OCI-LY1 (cell line): ENCODE data around the gene GSK3B.

Experiments
- EZH2 ChIP-seq: fragments of 200-600 bp; sonication (generic), shearing (Covaris generic); IDR thresholded peaks from 2 replicates; pipeline ENCODE4 v1.8.0; 2017; ENCODE audit warnings: borderline replicate concordance, mixed run types, mild to moderate bottlenecking, antibody characterized with exemption, low read length, moderate library complexity, mixed read lengths
- TF ChIP-seq, protein P1 (sequence below): fragments of 200-600 bp; sonication (generic), shearing (Covaris generic); IDR thresholded peaks from 2 replicates; pipeline ENCODE4 v1.5.1; 2017; ENCODE audit warnings: mild to moderate bottlenecking, antibody characterized with exemption, low read length, moderate library complexity, mixed read lengths

DNA sequence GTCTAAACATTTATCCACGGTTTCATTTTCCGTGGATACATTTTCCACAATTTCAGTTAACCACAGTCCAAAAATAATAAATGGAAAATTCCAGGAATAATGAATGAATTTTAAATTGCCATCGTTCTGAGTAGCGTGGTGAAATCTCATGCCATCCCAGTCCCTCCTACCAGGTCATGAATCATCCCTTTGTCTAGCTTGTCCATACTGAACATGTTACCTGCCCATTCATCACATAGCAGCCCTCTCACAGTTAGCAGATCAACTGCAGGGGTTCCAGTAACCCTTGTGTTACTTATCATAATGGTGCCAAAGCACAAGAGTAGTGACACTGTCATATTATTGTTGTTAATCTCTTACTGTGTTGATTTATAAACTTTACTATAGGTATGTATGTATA, 124.5 kb downstream of the GSK3B start:
- TF ChIP-seq, protein P1, sequence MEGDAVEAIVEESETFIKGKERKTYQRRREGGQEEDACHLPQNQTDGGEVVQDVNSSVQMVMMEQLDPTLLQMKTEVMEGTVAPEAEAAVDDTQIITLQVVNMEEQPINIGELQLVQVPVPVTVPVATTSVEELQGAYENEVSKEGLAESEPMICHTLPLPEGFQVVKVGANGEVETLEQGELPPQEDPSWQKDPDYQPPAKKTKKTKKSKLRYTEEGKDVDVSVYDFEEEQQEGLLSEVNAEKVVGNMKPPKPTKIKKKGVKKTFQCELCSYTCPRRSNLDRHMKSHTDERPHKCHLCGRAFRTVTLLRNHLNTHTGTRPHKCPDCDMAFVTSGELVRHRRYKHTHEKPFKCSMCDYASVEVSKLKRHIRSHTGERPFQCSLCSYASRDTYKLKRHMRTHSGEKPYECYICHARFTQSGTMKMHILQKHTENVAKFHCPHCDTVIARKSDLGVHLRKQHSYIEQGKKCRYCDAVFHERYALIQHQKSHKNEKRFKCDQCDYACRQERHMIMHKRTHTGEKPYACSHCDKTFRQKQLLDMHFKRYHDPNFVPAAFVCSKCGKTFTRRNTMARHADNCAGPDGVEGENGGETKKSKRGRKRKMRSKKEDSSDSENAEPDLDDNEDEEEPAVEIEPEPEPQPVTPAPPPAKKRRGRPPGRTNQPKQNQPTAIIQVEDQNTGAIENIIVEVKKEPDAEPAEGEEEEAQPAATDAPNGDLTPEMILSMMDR = no peak
- no peak for TF ChIP-seq EZH2
